ENCODE data around the gene RPE.

DNA sequence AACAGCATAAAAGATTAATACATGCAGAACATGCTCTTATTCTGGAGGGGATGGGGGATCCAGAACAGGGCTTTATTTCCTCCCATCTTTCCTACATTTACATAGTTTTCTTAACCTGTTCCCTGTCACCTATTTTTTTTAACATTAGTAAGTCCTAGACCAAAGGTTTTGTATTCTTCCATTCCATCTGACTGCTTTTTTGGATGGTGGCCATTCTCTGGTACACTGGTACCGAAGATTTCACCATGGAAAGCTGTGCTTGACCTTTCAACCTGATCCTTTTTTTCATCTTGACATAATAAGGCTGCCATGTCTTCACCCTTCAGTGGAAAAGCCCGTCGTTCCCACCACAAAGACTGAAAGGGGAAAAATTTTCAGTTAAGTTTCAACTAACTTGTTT is 20.4 kb downstream of the RPE start:
- TF ChIP-seq, protein P1, sequence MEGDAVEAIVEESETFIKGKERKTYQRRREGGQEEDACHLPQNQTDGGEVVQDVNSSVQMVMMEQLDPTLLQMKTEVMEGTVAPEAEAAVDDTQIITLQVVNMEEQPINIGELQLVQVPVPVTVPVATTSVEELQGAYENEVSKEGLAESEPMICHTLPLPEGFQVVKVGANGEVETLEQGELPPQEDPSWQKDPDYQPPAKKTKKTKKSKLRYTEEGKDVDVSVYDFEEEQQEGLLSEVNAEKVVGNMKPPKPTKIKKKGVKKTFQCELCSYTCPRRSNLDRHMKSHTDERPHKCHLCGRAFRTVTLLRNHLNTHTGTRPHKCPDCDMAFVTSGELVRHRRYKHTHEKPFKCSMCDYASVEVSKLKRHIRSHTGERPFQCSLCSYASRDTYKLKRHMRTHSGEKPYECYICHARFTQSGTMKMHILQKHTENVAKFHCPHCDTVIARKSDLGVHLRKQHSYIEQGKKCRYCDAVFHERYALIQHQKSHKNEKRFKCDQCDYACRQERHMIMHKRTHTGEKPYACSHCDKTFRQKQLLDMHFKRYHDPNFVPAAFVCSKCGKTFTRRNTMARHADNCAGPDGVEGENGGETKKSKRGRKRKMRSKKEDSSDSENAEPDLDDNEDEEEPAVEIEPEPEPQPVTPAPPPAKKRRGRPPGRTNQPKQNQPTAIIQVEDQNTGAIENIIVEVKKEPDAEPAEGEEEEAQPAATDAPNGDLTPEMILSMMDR (IDR thresholded peaks at IDR 0.05; ENCODE audit: insufficient read depth, low read length, poor library complexity, severe bottlenecking) = no peak
- no peak for TF ChIP-seq EZH2phosphoT487 (conservative IDR thresholded peaks at IDR 0.05; ENCODE audit: low read length)
